Stimulated activated CD8-positive, alpha-beta memory T cell treated with anti-CD3 and anti-CD28 coated beads, Interleukin-4, amount 100 ng/mL, for 4 hours (primary cell): ENCODE results near the gene LMX1B.

Source experiments
- DNase-seq, 2 donors: peaks; one replicate each; pipeline ENCODE4 v3.0.0-alpha.2; 2020; ENCODE audit warnings: low read depth in 2 of 2, low spot score in 1 of 2

Gene LMX1B

GRCh38 chr9:126617003-126617822 is 3.5 kb downstream of the LMX1B start:
- DNase-seq: no peak

- no peak for DNase-seq
Observed at GRCh38 chr9:126617823-126618165, 4.1 kb downstream of the LMX1B start.

GRCh38 chr9:126618190-126618584 is 4.5 kb downstream of the LMX1B start:
- DNase-seq: no peak

- no peak for DNase-seq
Observed at GRCh38 chr9:126618585-126619360, 5.0 kb downstream of the LMX1B start.

GRCh38 chr9:126619361-126620135 is 5.8 kb downstream of the LMX1B start:
- DNase-seq: no peak

- DNase-seq: no peak
Observed at GRCh38 chr9:126620478-126620877, 6.8 kb downstream of the LMX1B start.

- no peak for DNase-seq
Observed at GRCh38 chr9:126621061-126621918, 7.6 kb downstream of the LMX1B start.

- DNase-seq: no peak
Observed at GRCh38 chr9:126621919-126622735, 8.4 kb downstream of the LMX1B start.

GRCh38 chr9:126623314-126623666 is 9.6 kb downstream of the LMX1B start:
- DNase-seq: no peak

GRCh38 chr9:126623667-126624478 is 10.1 kb downstream of the LMX1B start:
- DNase-seq: no peak

- no peak for DNase-seq
Observed at GRCh38 chr9:126624479-126624826, 10.7 kb downstream of the LMX1B start.

- no peak for DNase-seq
Observed at GRCh38 chr9:126624912-126625311, 11.2 kb downstream of the LMX1B start.

- DNase-seq: no peak
Observed at GRCh38 chr9:126625329-126626126, 11.8 kb downstream of the LMX1B start.

- no peak for DNase-seq
Observed at GRCh38 chr9:126626127-126626925, 12.6 kb downstream of the LMX1B start.

- DNase-seq: no peak
Observed at GRCh38 chr9:126626926-126627233, 13.2 kb downstream of the LMX1B start.

- DNase-seq: no peak
Observed at GRCh38 chr9:126628146-126628545, 14.4 kb downstream of the LMX1B start.

GRCh38 chr9:126628969-126629674 is 15.4 kb downstream of the LMX1B start:
- DNase-seq: no peak
